Stimulated activated CD8-positive, alpha-beta memory T cell treated with anti-CD3 and anti-CD28 coated beads, Interleukin-4, amount 100 ng/mL, for 1 hour (primary cell): ENCODE data around the gene PPP1CA.

Source experiments
- DNase-seq, 2 donors: peaks; one replicate each; pipeline ENCODE4 v3.0.0-alpha.2; 2020; ENCODE audit warnings: low read depth in 2 of 2, low spot score in 1 of 2

Gene PPP1CA

GRCh38 chr11:67353317-67354074, 48.2 kb downstream of the PPP1CA start, which contains the start of gene POLD4:
Gene POLD4 (minus strand): TSS chr11:67353546. CDS start chr11:67353399, 147 bp downstream.
- peak; percentile 93 for DNase-seq

- DNase-seq, result peak in 1 of 2 donors; percentile 27
Measured at GRCh38 chr11:67352546-67353316, 48.9 kb downstream of the PPP1CA start.

- DNase-seq, result no peak
Measured at GRCh38 chr11:67351275-67352005, 50.2 kb downstream of the PPP1CA start.

GRCh38 chr11:67349928-67350465, 51.7 kb downstream of the PPP1CA start:
- no peak for DNase-seq

- DNase-seq, result no peak
Measured at GRCh38 chr11:67349457-67349856, 52.2 kb downstream of the PPP1CA start.

GRCh38 chr11:67349036-67349435, 52.6 kb downstream of the PPP1CA start:
- no peak for DNase-seq
